Endothelial cell of umbilical vein (primary cell): Measurements from ENCODE around the gene NBEA. TPM values are rescaled to one million over a fixed set of nuclear protein-coding genes. Genes with fewer than 3 reads are reported as not detected.

Source experiments
- BruUV-seq: library from RNA; stranded (reverse); fragments of 400-500 nt; replicated peaks from 2 replicates; lab custom pipeline; 2021; lab: Mats Ljungman, UMichigan
- CTCF ChIA-PET: fragments of 300-600, 350-600 bp; sonication (Branson Sonifier 250); formaldehyde crosslinking; loops from one replicate; lab custom pipeline; 2021; ENCODE audit warnings: antibody characterized with exemption, inconsistent platforms; lab: Charles Lee
- POLR2A ChIA-PET: fragments of 300-600, 350-600 bp; sonication (Branson Sonifier 250); formaldehyde crosslinking; loops from one replicate; lab custom pipeline; 2021; ENCODE audit warnings: antibody characterized with exemption, inconsistent platforms; lab: Charles Lee
- DNase-seq: peaks from one replicate; pipeline ENCODE4 v3.0.0-alpha.2; 2011; ENCODE audit warnings: low read depth, low spot score
- FAIRE-seq: peaks from 2 replicates; lab custom pipeline; 2011; peaks lifted over from hg19 to GRCh38; lab: Jason Lieb, UNC
- H2AFZ ChIP-seq: 2 replicates; pipeline ENCODE4 v1.6.0; 2012; ENCODE audit warnings: low read depth, low read length, control low read depth, inconsistent platforms
- H3K27ac ChIP-seq: 2 replicates; pipeline ENCODE4 v1.5.1; 2011; ENCODE audit warnings: low read depth, mild to moderate bottlenecking, control low read depth, low read length, moderate library complexity; ENCODE audit not compliant: insufficient read depth
- H3K27me3 ChIP-seq, 2 experiments: 2 replicates each; pipeline versions ENCODE4 v1.6.0 to v1.6.1; 2011; ENCODE audit warnings: low read length in 2 of 2, mixed read lengths in 1 of 2; ENCODE audit not compliant: control insufficient read depth in 2 of 2, insufficient read depth in 2 of 2
- H3K36me3 ChIP-seq, 2 experiments: 2 replicates in 1 of 2; 3 replicates in 1 of 2; pipeline ENCODE4 v1.5.1; 2011; ENCODE audit warnings: low read length in 2 of 2, mild to moderate bottlenecking in 1 of 2, moderate library complexity in 1 of 2; ENCODE audit not compliant: control insufficient read depth in 2 of 2, insufficient read depth in 2 of 2; ENCODE audit errors: extremely low read depth in 1 of 2
- H3K4me1 ChIP-seq: 3 replicates; pipeline ENCODE4 v1.5.1; 2011; ENCODE audit warnings: mild to moderate bottlenecking, low read length; ENCODE audit not compliant: control insufficient read depth, insufficient read depth; ENCODE audit errors: extremely low read depth
- H3K4me2 ChIP-seq: 2 replicates; pipeline ENCODE4 v1.6.1; 2011; ENCODE audit warnings: low read length, control low read depth, mixed read lengths; ENCODE audit not compliant: insufficient read depth
- H3K4me3 ChIP-seq, 3 experiments: fragments of 200-600 bp in 1 of 3; sonication (generic), shearing (Covaris generic) in 1 of 3; replicated peaks in 1 of 3; 2 replicates each; pipeline ENCODE4 v1.5.1; 2011 to 2016; ENCODE audit warnings: control low read depth in 3 of 3, low read length in 3 of 3, mild to moderate bottlenecking in 2 of 3, inconsistent platforms in 1 of 3, low read depth in 1 of 3, moderate library complexity in 1 of 3; ENCODE audit not compliant: insufficient read depth in 1 of 3
- H3K79me2 ChIP-seq: 2 replicates; pipeline ENCODE4 v1.6.0; 2012; ENCODE audit warnings: low read length, inconsistent platforms; ENCODE audit not compliant: control insufficient read depth, insufficient read depth
- H3K9ac ChIP-seq: replicated peaks from 2 replicates; pipeline ENCODE3; 2011; ENCODE audit warnings: low read length, control low read depth; ENCODE audit not compliant: insufficient read depth; ENCODE audit errors: extremely low read depth
- H3K9me1 ChIP-seq: replicated peaks from 3 replicates; pipeline ENCODE4 v1.6.0; 2011; ENCODE audit warnings: mild to moderate bottlenecking, low read length; ENCODE audit not compliant: control insufficient read depth, insufficient read depth; ENCODE audit errors: extremely low read depth
- H3K9me3 ChIP-seq: replicated peaks from 2 replicates; pipeline ENCODE4 v1.5.1; 2012; ENCODE audit warnings: low read length, inconsistent platforms; ENCODE audit not compliant: control insufficient read depth, insufficient read depth
- H4K20me1 ChIP-seq: replicated peaks from 2 replicates; pipeline ENCODE3; 2011; ENCODE audit warnings: mild to moderate bottlenecking, low read length; ENCODE audit not compliant: control insufficient read depth, insufficient read depth; ENCODE audit errors: extremely low read depth
- CTCF ChIP-seq, 2 donors: IDR thresholded peaks; 1 replicate in 1 of 2; 2 replicates in 1 of 2; pipeline ENCODE4 v1.5.1; 2011; ENCODE audit warnings: low read length in 2 of 2, mild to moderate bottlenecking in 2 of 2, moderate library complexity in 2 of 2, control low read depth in 1 of 2, inconsistent platforms in 1 of 2, low read depth in 1 of 2; ENCODE audit not compliant: insufficient read depth in 1 of 2; ENCODE audit errors: extremely low read depth in 1 of 2
- EZH2 ChIP-seq: IDR thresholded peaks from 2 replicates; pipeline ENCODE4 v1.6.1; 2012; ENCODE audit warnings: borderline replicate concordance, low read depth, mild to moderate bottlenecking, moderate library complexity, low read length, inconsistent platforms; ENCODE audit not compliant: severe bottlenecking
- MAX ChIP-seq: IDR thresholded peaks from 2 replicates; pipeline ENCODE4 v1.6.1; 2011; ENCODE audit not compliant: insufficient read depth, insufficient read length
- POLR2AphosphoS5 ChIP-seq: IDR thresholded peaks from 2 replicates; pipeline ENCODE4 v1.6.1; 2012; ENCODE audit warnings: low read depth, mild to moderate bottlenecking, control low read depth, low read length, moderate library complexity; ENCODE audit not compliant: insufficient read depth
- dilution Hi-C: fragments of 300-500 bp; cut with MboI; formaldehyde crosslinking; loops from one replicate; pipeline ENCODE4 v1.15.0; 2019; ENCODE audit warnings: low sequenced_read_pairs; ENCODE audit not compliant: extremely low pct_ligation_motif_present
- intact Hi-C: fragments of 100-400 bp; cut with micrococcal nuclease; formaldehyde crosslinking; loops from one replicate; pipeline ENCODE4 v1.10.0; 2022
- polyA plus RNA-seq, 4 experiments: library from polyadenylated mRNA; depleted of rRNA in 3 of 4; stranded (reverse) in 3 of 4; unstranded in 1 of 4; fragments of >200 nt; gene quantifications; 2 replicates each; pipeline versions ENCODE4 v1.2.1 to v1.2.3, GENCODE V29; 2011 to 2012; ENCODE audit warnings: missing spikeins in 1 of 4
- total RNA-seq: library from RNA; stranded (reverse); gene quantifications from 2 replicates; pipeline ENCODE4 v1.2.3, GENCODE V29; 2021

The NBEA gene
- total and polyA plus RNA-seq, 2 donors (not counting 3 experiments of a cell fraction or from before 2014, with no cell fraction given), result 3.0 to 4.8 TPM

DNA sequence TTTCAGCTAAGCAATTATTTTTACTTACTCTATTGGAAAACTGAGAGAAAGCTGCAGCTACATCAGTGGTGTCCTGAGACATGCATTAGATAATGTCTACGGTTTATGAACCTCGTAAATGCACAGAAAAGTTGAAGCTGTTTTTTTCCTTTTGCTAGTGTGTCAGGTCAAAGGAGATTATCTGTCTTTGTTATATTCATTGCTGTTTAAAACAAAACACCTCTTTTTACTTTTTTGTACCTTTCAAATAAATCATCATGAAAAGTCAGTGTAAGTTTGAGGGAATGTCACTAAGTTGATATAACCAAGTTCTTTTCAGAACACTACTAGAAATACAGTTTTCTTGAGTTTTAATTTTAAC is 2.2 kb downstream of the NBEA start:
- peaks cover 0 to 12% of the 10 kb centered on the region in 2 experiments for H3K27me3 ChIP-seq

More for the DNA sequence above, 2.2 kb downstream of the NBEA start:
- ChIA-PET CTCF (interaction anchor here (1.2 kb wide), 1 partner anchor 214 kb away, joined by 3 read pairs; no protein-coding TSS in a partner anchor), POLR2A (no interaction called here)
- BruUV-seq, result no TSS peak
- Histone ChIP-seq H3K9ac (no peak overlapping the region), H3K79me2 (no peaks in the 10 kb centered on the region), H3K36me3 (no peaks in the 10 kb centered on the region), H3K4me3 (no peak overlapping the region), H3K27ac (no peak overlapping the region), H3K4me1 (peaks cover 13% of the 10 kb centered on the region), H3K4me2 (no peak overlapping the region), H2AFZ (no peak overlapping the region), H4K20me1 (no peaks in the 10 kb centered on the region), H3K9me1 (no peaks in the 10 kb centered on the region), H3K9me3 (no peaks in the 10 kb centered on the region)
- intact Hi-C loops, result loop anchor here (10.0 kb wide), 2 partner anchors 789 to 1739 kb away; no protein-coding TSS in a partner anchor
- TF ChIP-seq CTCF (IDR thresholded peaks at IDR 0.05; ENCODE audit: extremely low read depth in 1 of 2, insufficient read depth in 1 of 2, low read depth in 1 of 2, low read length in 2 of 2), result no peak
- TF ChIP-seq MAX, result no peak
- no peak for TF ChIP-seq EZH2
- TF ChIP-seq POLR2AphosphoS5, result no peak
- no peak for FAIRE-seq
- dilution Hi-C loops, result no loop called here
- DNase-seq, result no peak
